ENCODE results near the gene VWA8. TPM values are rescaled to one million over a fixed set of nuclear protein-coding genes. Genes with fewer than 3 reads are reported as not detected.

Gene VWA8
- total and polyA plus RNA-seq, 4 donors, result 7.1 to 50.3 (median 12.4) TPM

DNA sequence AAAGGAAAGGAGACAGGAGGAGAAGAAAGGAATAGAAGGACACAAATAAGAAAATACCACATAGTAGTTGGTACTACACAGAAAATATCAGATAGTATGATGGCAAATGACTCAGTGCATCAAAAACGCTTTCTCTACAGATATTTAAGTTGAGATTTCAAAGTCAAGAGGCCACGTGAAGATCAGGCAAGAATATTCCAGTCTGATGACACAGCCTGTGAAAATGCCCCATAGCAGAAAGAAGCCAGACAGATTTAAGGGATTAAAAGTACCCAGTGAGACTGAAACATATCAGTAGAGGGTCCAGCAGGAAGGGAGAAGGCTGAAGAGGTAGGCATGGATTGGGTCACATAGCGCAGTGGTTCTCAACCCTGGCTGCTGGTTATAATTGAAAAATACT is 113.7 kb downstream of the VWA8 start:
- DNase-seq (ENCODE audit: low spot score), result no peak
- Histone ChIP-seq H3K9ac (ENCODE audit: low read depth in 1 of 2, low read length in 2 of 2) (no peak overlapping the region), H3K9me3 (ENCODE audit: control insufficient read depth in 4 of 4, low read length in 3 of 4) (no peaks in the 10 kb centered on the region), H3K27me3 (ENCODE audit: control insufficient read depth in 4 of 4, insufficient read depth in 4 of 4, low read length in 3 of 4) (no peaks in the 10 kb centered on the region), H3K27ac (ENCODE audit: low read depth in 1 of 2, low read length in 2 of 2) (no peak overlapping the region), H3K4me3 (ENCODE audit: low read depth in 1 of 3, low read length in 3 of 3) (no peak overlapping the region), H3K36me3 (ENCODE audit: control insufficient read depth in 4 of 4, insufficient read depth in 3 of 4, low read depth in 1 of 4, low read length in 3 of 4) (peaks cover 0 to 5% (median 2%) of the 10 kb centered on the region in 4 donors), H3K4me1 (ENCODE audit: control insufficient read depth in 4 of 4, insufficient read depth in 4 of 4, low read length in 3 of 4) (no peaks in the 10 kb centered on the region)
- 96% methylated on average over 3 of the region's 3 CpGs for WGBS
- no peak for TF ChIP-seq NR2F2 (IDR thresholded peaks at IDR 0.05)
- TF ChIP-seq TAF1 (conservative IDR thresholded peaks at IDR 0.05), result no peak
- no peak for TF ChIP-seq FOXA2 (IDR thresholded peaks at IDR 0.05)

- no peaks in the 10 kb centered on the region for H3K4me1 ChIP-seq (ENCODE audit: control insufficient read depth in 4 of 4, insufficient read depth in 4 of 4, low read length in 3 of 4)
- no peaks in the 10 kb centered on the region for H3K9me3 ChIP-seq (ENCODE audit: control insufficient read depth in 4 of 4, low read length in 3 of 4)
- no peak overlapping the region for H3K4me3 ChIP-seq (ENCODE audit: low read depth in 1 of 3, low read length in 3 of 3)
- no peak for DNase-seq (ENCODE audit: low spot score)
- WGBS, result 81% methylated on average over 2 of the region's 2 CpGs
- no peaks in the 10 kb centered on the region for H3K27me3 ChIP-seq (ENCODE audit: control insufficient read depth in 4 of 4, insufficient read depth in 4 of 4, low read length in 3 of 4)
- H3K9ac ChIP-seq (ENCODE audit: low read depth in 1 of 2, low read length in 2 of 2), result no peak overlapping the region
- no peak overlapping the region for H3K27ac ChIP-seq (ENCODE audit: low read depth in 1 of 2, low read length in 2 of 2)
- H3K36me3 ChIP-seq (ENCODE audit: control insufficient read depth in 4 of 4, insufficient read depth in 3 of 4, low read depth in 1 of 4, low read length in 3 of 4), result peaks cover 0 to 9% (median 0%) of the 10 kb centered on the region in 4 donors
- TF ChIP-seq RXRA (IDR thresholded peaks at IDR 0.05), result no peak
- TF ChIP-seq TAF1 (conservative IDR thresholded peaks at IDR 0.05), result no peak
- TF ChIP-seq, protein P1, sequence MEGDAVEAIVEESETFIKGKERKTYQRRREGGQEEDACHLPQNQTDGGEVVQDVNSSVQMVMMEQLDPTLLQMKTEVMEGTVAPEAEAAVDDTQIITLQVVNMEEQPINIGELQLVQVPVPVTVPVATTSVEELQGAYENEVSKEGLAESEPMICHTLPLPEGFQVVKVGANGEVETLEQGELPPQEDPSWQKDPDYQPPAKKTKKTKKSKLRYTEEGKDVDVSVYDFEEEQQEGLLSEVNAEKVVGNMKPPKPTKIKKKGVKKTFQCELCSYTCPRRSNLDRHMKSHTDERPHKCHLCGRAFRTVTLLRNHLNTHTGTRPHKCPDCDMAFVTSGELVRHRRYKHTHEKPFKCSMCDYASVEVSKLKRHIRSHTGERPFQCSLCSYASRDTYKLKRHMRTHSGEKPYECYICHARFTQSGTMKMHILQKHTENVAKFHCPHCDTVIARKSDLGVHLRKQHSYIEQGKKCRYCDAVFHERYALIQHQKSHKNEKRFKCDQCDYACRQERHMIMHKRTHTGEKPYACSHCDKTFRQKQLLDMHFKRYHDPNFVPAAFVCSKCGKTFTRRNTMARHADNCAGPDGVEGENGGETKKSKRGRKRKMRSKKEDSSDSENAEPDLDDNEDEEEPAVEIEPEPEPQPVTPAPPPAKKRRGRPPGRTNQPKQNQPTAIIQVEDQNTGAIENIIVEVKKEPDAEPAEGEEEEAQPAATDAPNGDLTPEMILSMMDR (IDR thresholded peaks at IDR 0.05; ENCODE audit: low read depth, low read length, missing input control), result no peak
- no peak for TF ChIP-seq ATF3 (IDR thresholded peaks at IDR 0.05)
- no peak for TF ChIP-seq FOXA2 (IDR thresholded peaks at IDR 0.05)
- TF ChIP-seq NR2F2 (IDR thresholded peaks at IDR 0.05), result no peak
- no peak for TF ChIP-seq JUND (IDR thresholded peaks at IDR 0.05)
- TF ChIP-seq, protein P2, sequence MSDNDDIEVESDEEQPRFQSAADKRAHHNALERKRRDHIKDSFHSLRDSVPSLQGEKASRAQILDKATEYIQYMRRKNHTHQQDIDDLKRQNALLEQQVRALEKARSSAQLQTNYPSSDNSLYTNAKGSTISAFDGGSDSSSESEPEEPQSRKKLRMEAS (IDR thresholded peaks at IDR 0.05), result no peak
- TF ChIP-seq REST (IDR thresholded peaks at IDR 0.05), result no peak
- no peak for TF ChIP-seq HNF4G (IDR thresholded peaks at IDR 0.05)
- TF ChIP-seq YY1 (IDR thresholded peaks at IDR 0.05), result no peak
- TF ChIP-seq FOXA1 (IDR thresholded peaks at IDR 0.05), result no peak
- TF ChIP-seq SP1 (IDR thresholded peaks at IDR 0.05), result no peak
These were observed 118.8 kb downstream of the VWA8 start for GRCh38 chr13:41842036-41842620.
